ENCODE measurements around the gene NPAT.
"Not testable (repeated sequence)": the region's sequence is repeated elsewhere in the genome, so short reads cannot be mapped to it uniquely, and the experiment has no call there.

NPAT gene

GRCh38 chr11:108148556-108148955 lies 73.9 kb downstream of the NPAT start:
- no peak for DNase-seq (ENCODE audit: low read depth)

- DNase-seq (ENCODE audit: low read depth): no peak
Measured at GRCh38 chr11:108147150-108147549, 75.3 kb downstream of the NPAT start.

- DNase-seq (ENCODE audit: low read depth): no peak
Measured at GRCh38 chr11:108144615-108145014, 77.8 kb downstream of the NPAT start.

GRCh38 chr11:108142304-108142703 lies 80.1 kb downstream of the NPAT start:
- no peak for DNase-seq (ENCODE audit: low read depth)

- DNase-seq (ENCODE audit: low read depth): no peak
Measured at GRCh38 chr11:108137212-108137611, 85.2 kb downstream of the NPAT start.

- no peak for DNase-seq (ENCODE audit: low read depth)
Measured at GRCh38 chr11:108135845-108136544, 86.4 kb downstream of the NPAT start.

GRCh38 chr11:108132993-108133538 lies 89.4 kb downstream of the NPAT start:
- not testable (repeated sequence) for DNase-seq (ENCODE audit: low read depth)

GRCh38 chr11:108131993-108132392 lies 90.4 kb downstream of the NPAT start:
- peak; percentile 37 for DNase-seq (ENCODE audit: low read depth)

- no peak for DNase-seq (ENCODE audit: low read depth)
Measured at GRCh38 chr11:108128772-108129171, 93.7 kb downstream of the NPAT start.

- no peak for DNase-seq (ENCODE audit: low read depth)
Measured at GRCh38 chr11:108125096-108125495, 97.3 kb downstream of the NPAT start.

- no peak for DNase-seq (ENCODE audit: low read depth)
Measured at GRCh38 chr11:108122166-108122628, 100.2 kb downstream of the NPAT start.

- peak; percentile 45 for DNase-seq (ENCODE audit: low read depth)
Measured at GRCh38 chr11:108121274-108122155, 100.9 kb downstream of the NPAT start, which contains the start of gene ACAT1. Gene ACAT1, plus strand, starts transcription at chr11:108121567. Its CDS starts 40 bp downstream, at chr11:108121607.

- DNase-seq (ENCODE audit: low read depth): not testable (repeated sequence)
Measured at GRCh38 chr11:108120936-108121273, 101.5 kb downstream of the NPAT start.

GRCh38 chr11:108117746-108118371 lies 104.6 kb downstream of the NPAT start:
- DNase-seq (ENCODE audit: low read depth): no peak

GRCh38 chr11:108115500-108116140 lies 106.8 kb downstream of the NPAT start:
- DNase-seq (ENCODE audit: low read depth): peak; percentile 64

- DNase-seq (ENCODE audit: low read depth): no peak
Measured at GRCh38 chr11:108112057-108112456, 110.4 kb downstream of the NPAT start.

- DNase-seq (ENCODE audit: low read depth): no peak
Measured at GRCh38 chr11:108111126-108111525, 111.3 kb downstream of the NPAT start.
